Muscle layer of duodenum (tissue), 2 donors: ENCODE measurements around the gene ZNF516.

Experiments
- H3K27ac ChIP-seq: one replicate; pipeline ENCODE4 v1.7.0; 2013; ENCODE audit warnings: mild to moderate bottlenecking, low read length
- H3K27me3 ChIP-seq: one replicate; pipeline ENCODE4 v1.7.0; 2013; ENCODE audit warnings: low read depth, mild to moderate bottlenecking, control low read depth, low read length
- H3K36me3 ChIP-seq, 2 donors: one replicate each; pipeline ENCODE4 v1.7.0; 2013; ENCODE audit warnings: low read length in 2 of 2, control low read depth in 1 of 2, mild to moderate bottlenecking in 1 of 2; ENCODE audit not compliant: insufficient read depth in 2 of 2, control insufficient read depth in 1 of 2
- H3K4me1 ChIP-seq, 2 donors: one replicate each; pipeline ENCODE4 v1.7.0; 2013; ENCODE audit warnings: low read length in 2 of 2, mild to moderate bottlenecking in 2 of 2, control low read depth in 1 of 2, moderate library complexity in 1 of 2; ENCODE audit not compliant: insufficient read depth in 2 of 2, control insufficient read depth in 1 of 2
- H3K4me3 ChIP-seq, 2 donors: one replicate each; pipeline ENCODE4 v1.7.0; 2013; ENCODE audit warnings: low read length in 2 of 2, low read depth in 1 of 2, mild to moderate bottlenecking in 1 of 2
- H3K9me3 ChIP-seq, 2 donors: one replicate each; pipeline ENCODE4 v1.7.0; 2013; ENCODE audit warnings: low read length in 2 of 2, control low read depth in 1 of 2, mild to moderate bottlenecking in 1 of 2; ENCODE audit not compliant: control insufficient read depth in 1 of 2
- donor health status: healthy.

The ZNF516 gene

GRCh38 chr18:76368976-76369375 is 126.1 kb downstream of the ZNF516 start:
- Histone ChIP-seq H3K4me1 (peaks cover 0 to 6% of the 10 kb centered on the region in 2 donors), H3K9me3 (no peaks in the 10 kb centered on the region), H3K27me3 (no peaks in the 10 kb centered on the region), H3K4me3 (no peak overlapping the region), H3K27ac (no peak overlapping the region), H3K36me3 (peaks cover 19 to 34% of the 10 kb centered on the region in 2 donors)

GRCh38 chr18:76368271-76368670 is 126.8 kb downstream of the ZNF516 start:
- Histone ChIP-seq H3K27ac (no peak overlapping the region), H3K27me3 (no peaks in the 10 kb centered on the region), H3K4me3 (no peak overlapping the region), H3K4me1 (peaks cover 0 to 6% of the 10 kb centered on the region in 2 donors), H3K36me3 (peaks cover 19 to 34% of the 10 kb centered on the region in 2 donors), H3K9me3 (no peaks in the 10 kb centered on the region)

- Histone ChIP-seq H3K27ac (no peak overlapping the region), H3K9me3 (no peaks in the 10 kb centered on the region), H3K27me3 (no peaks in the 10 kb centered on the region), H3K4me3 (no peak overlapping the region), H3K4me1 (peaks cover 0 to 6% of the 10 kb centered on the region in 2 donors), H3K36me3 (peaks cover 19 to 34% of the 10 kb centered on the region in 2 donors)
Measured at GRCh38 chr18:76367168-76368125, 127.6 kb downstream of the ZNF516 start.

- Histone ChIP-seq H3K4me3 (no peak overlapping the region), H3K27me3 (no peaks in the 10 kb centered on the region), H3K36me3 (peaks cover 14 to 32% of the 10 kb centered on the region in 2 donors), H3K4me1 (peaks cover 0 to 6% of the 10 kb centered on the region in 2 donors), H3K27ac (no peak overlapping the region), H3K9me3 (no peaks in the 10 kb centered on the region)
Measured at GRCh38 chr18:76365561-76365960, 129.5 kb downstream of the ZNF516 start.

GRCh38 chr18:76364282-76365259 is 130.5 kb downstream of the ZNF516 start:
- Histone ChIP-seq H3K4me1 (peaks cover 0 to 6% of the 10 kb centered on the region in 2 donors), H3K27ac (no peak overlapping the region), H3K4me3 (no peak overlapping the region), H3K27me3 (no peaks in the 10 kb centered on the region), H3K36me3 (peaks cover 11 to 28% of the 10 kb centered on the region in 2 donors), H3K9me3 (no peaks in the 10 kb centered on the region)

GRCh38 chr18:76363436-76364120 is 131.5 kb downstream of the ZNF516 start:
- Histone ChIP-seq H3K27me3 (no peaks in the 10 kb centered on the region), H3K36me3 (peaks cover 8 to 20% of the 10 kb centered on the region in 2 donors), H3K4me1 (peaks cover 0 to 6% of the 10 kb centered on the region in 2 donors), H3K27ac (no peak overlapping the region), H3K4me3 (no peak overlapping the region), H3K9me3 (no peaks in the 10 kb centered on the region)

GRCh38 chr18:76362676-76363075 is 132.4 kb downstream of the ZNF516 start:
- Histone ChIP-seq H3K9me3 (no peaks in the 10 kb centered on the region), H3K4me1 (peaks cover 0 to 6% of the 10 kb centered on the region in 2 donors), H3K36me3 (peaks cover 8 to 24% of the 10 kb centered on the region in 2 donors), H3K4me3 (no peak overlapping the region), H3K27me3 (no peaks in the 10 kb centered on the region), H3K27ac (no peak overlapping the region)

- Histone ChIP-seq H3K4me1 (peaks cover 0 to 6% of the 10 kb centered on the region in 2 donors), H3K27ac (no peak overlapping the region), H3K36me3 (peaks cover 8 to 36% of the 10 kb centered on the region in 2 donors), H3K9me3 (no peaks in the 10 kb centered on the region), H3K4me3 (no peak overlapping the region), H3K27me3 (no peaks in the 10 kb centered on the region)
Measured at GRCh38 chr18:76361219-76361618, 133.8 kb downstream of the ZNF516 start.

GRCh38 chr18:76359909-76360308 is 135.1 kb downstream of the ZNF516 start:
- Histone ChIP-seq H3K4me3 (no peak overlapping the region), H3K27ac (no peak overlapping the region), H3K36me3 (peaks cover 8 to 40% of the 10 kb centered on the region in 2 donors), H3K27me3 (no peaks in the 10 kb centered on the region), H3K9me3 (no peaks in the 10 kb centered on the region), H3K4me1 (peaks cover 0 to 6% of the 10 kb centered on the region in 2 donors)

GRCh38 chr18:76358774-76359173 is 136.3 kb downstream of the ZNF516 start:
- peaks cover 8 to 40% of the 10 kb centered on the region in 2 donors for H3K36me3 ChIP-seq
- no peak overlapping the region for H3K27ac ChIP-seq
- H3K27me3 ChIP-seq = no peaks in the 10 kb centered on the region
- no peaks in the 10 kb centered on the region for H3K9me3 ChIP-seq
- no peak overlapping the region for H3K4me3 ChIP-seq
- H3K4me1 ChIP-seq = no peaks in the 10 kb centered on the region
